Measurements from ENCODE around the gene MTFR1L.

MTFR1L gene

GRCh38 chr1:25880518-25880917 lies 60.8 kb downstream of the MTFR1L start:
- Histone ChIP-seq H3K27ac (ENCODE audit: low read depth, low read length) (no peak overlapping the region), H3K36me3 (ENCODE audit: insufficient read depth, low read length) (no peaks in the 10 kb centered on the region), H3K27me3 (ENCODE audit: control insufficient read depth in 1 of 2, insufficient read depth in 2 of 2, low read length in 2 of 2) (no peaks in the 10 kb centered on the region), H3K9me3 (ENCODE audit: low read length) (no peaks in the 10 kb centered on the region), H3K4me1 (ENCODE audit: insufficient read depth, low read length) (peaks cover 8% of the 10 kb centered on the region), H3K9ac (ENCODE audit: low read length) (no peak overlapping the region), H3K4me3 (ENCODE audit: low read depth in 1 of 2, low read length in 2 of 2) (no peak overlapping the region)

- no peaks in the 10 kb centered on the region for H3K36me3 ChIP-seq (ENCODE audit: insufficient read depth, low read length)
- no peak overlapping the region for H3K4me3 ChIP-seq (ENCODE audit: low read depth in 1 of 2, low read length in 2 of 2)
- no peak overlapping the region for H3K9ac ChIP-seq (ENCODE audit: low read length)
- H3K27ac ChIP-seq (ENCODE audit: low read depth, low read length), result no peak overlapping the region
- no peaks in the 10 kb centered on the region for H3K27me3 ChIP-seq (ENCODE audit: control insufficient read depth in 1 of 2, insufficient read depth in 2 of 2, low read length in 2 of 2)
- no peaks in the 10 kb centered on the region for H3K9me3 ChIP-seq (ENCODE audit: low read length)
- H3K4me1 ChIP-seq (ENCODE audit: insufficient read depth, low read length), result peaks cover 3% of the 10 kb centered on the region
Observed at GRCh38 chr1:25881266-25881665, 61.5 kb downstream of the MTFR1L start.
